Subcutaneous adipose tissue (tissue), 4 donors: Measurements from ENCODE around the gene ADCK2. TPM values are rescaled to one million over a fixed set of nuclear protein-coding genes. Genes with fewer than 3 reads are reported as not detected.

Experiments used
- CTCF ChIP-seq: fragments of 450-650 bp; IDR thresholded peaks from one replicate; pipeline ENCODE4 v1.5.1; 2016; ENCODE audit warnings: low read depth, mild to moderate bottlenecking, control low read depth, antibody characterized with exemption, moderate library complexity
- total RNA-seq, 4 donors: library from RNA; depleted of rRNA; stranded (reverse); fragments of >200 nt; gene quantifications; one replicate each; pipeline ENCODE4 v1.1.0, GENCODE V29; 2016

The ADCK2 gene
- total RNA-seq, 4 donors from 2014 or later, result 6.8 to 45.0 (median 19.9) TPM

- no peak for TF ChIP-seq CTCF
Measured at GRCh38 chr7:140673063-140673773, 473 bp downstream of the ADCK2 start.

- TF ChIP-seq CTCF, result no peak
Measured at GRCh38 chr7:140673774-140674155, 1.0 kb downstream of the ADCK2 start.

- no peak for TF ChIP-seq CTCF
Measured at GRCh38 chr7:140674356-140674800, 1.6 kb downstream of the ADCK2 start.

GRCh38 chr7:140674899-140675701, 2.4 kb downstream of the ADCK2 start:
- TF ChIP-seq CTCF, result no peak

- TF ChIP-seq CTCF, result no peak
Measured at GRCh38 chr7:140675726-140676125, 3.0 kb downstream of the ADCK2 start.

GRCh38 chr7:140676306-140676705, 3.6 kb downstream of the ADCK2 start:
- no peak for TF ChIP-seq CTCF

- TF ChIP-seq CTCF, result no peak
Measured at GRCh38 chr7:140677496-140677895, 4.8 kb downstream of the ADCK2 start.
